ENCODE measurements around the gene DPYD.

- no peak for TF ChIP-seq CTCF (IDR thresholded peaks at IDR 0.05)
- no peak for TF ChIP-seq POLR2A (IDR thresholded peaks at IDR 0.05)
Measured at GRCh38 chr1:97144527-97144926, 776.3 kb downstream of the DPYD start.

Data from uterus (tissue), 2 donors.